HG03064 (cell line): ENCODE results near the gene MED16.
"Not testable (repeated sequence)": the region's sequence is repeated elsewhere in the genome, so short reads cannot be mapped to it uniquely, and the experiment has no call there.

Experiments used
- ATAC-seq: cut with Tn5 transposase; IDR thresholded peaks from one replicate; pipeline ENCODE4 v1.9.1; 2021; ENCODE audit warnings: low read depth; ENCODE audit not compliant: unreplicated experiment

Gene MED16

DNA sequence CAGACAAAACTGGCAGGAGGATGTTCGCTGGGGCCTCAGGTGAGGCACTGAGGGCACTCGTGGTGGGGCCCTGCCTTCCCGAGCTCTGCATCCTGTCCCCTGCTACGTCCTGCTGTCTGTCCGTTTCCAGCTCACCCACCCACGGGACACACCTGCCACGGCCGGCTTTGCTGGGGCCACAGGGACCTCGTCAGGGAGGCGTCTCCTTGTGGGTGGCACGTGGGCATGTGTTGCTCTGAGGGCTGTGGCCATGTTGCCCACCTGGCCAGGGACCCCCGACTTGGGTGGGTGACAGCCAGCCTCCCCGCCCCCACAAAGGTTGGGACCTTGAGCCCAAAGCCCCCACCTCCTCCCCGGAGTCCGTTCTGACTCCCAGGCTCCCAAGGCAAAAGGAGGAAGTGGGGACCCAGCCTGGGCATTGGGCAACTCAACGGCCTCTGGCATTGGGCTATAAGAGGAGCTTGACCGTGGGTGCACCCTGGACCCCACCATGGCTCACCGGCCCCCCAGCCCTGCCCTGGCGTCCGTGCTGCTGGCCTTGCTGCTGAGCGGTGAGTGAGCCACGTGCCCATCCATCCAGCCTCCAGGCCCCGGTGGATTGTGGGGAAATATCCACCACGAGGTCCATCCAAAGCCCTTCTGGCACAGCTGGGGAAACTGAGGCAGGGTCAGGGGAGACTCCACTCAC lies 52.3 kb downstream of the MED16 start, which contains the start of gene PRTN3:
PRTN3 (plus strand) TSS at position 481 of the 688 bp plus-strand sequence; CDS start at position 491, 10 bp downstream.
- no peak for ATAC-seq

DNA sequence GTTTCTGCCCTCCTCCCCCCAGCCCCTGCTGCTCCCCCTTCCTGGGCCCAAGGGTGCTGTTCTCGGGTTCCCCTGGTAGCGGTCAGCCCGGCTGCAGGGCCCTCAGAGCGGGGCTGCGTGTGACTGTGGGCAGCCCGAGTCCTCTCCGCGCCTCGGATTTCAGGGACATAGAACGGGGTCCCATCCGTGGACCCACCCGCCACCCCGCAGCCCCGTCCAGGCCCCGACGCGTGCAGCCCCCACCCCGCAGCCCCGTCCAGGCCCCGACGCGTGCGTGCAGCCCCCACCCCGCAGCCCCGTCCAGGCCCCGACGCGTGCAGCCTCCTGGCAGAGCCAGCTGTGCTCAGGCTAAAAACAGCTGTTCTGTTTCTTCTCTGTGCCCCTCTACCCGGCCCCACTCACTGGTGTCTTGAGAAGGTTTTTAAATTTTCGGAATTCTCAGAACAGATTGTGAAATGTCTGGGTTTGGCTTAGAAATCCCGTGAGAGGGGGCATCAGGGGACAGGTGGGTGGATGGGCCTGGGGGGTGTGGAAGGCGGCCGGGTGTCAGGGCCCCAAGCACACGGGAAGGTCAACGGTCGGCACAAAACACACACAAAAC lies 57.7 kb downstream of the MED16 start:
- ATAC-seq = no peak

DNA sequence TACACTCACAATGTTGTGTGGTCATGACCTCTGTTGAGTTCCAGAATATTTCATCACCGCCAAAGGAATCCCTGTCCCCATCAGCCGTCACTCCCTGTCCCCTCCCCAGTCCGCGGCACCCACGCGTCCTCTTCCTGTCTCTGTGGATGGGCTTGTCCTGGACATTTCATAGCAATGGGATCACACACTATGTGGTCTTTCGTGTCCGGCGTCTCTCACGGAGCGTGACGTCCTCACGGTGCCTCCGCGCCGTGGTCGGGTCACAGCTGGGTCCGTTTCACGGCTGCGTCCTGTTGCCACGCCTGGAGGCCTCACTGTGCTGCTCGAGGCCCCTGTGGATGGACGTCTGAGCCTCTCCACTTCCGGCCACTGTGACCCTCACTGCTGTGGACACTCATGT lies 58.8 kb downstream of the MED16 start:
- no peak for ATAC-seq

DNA sequence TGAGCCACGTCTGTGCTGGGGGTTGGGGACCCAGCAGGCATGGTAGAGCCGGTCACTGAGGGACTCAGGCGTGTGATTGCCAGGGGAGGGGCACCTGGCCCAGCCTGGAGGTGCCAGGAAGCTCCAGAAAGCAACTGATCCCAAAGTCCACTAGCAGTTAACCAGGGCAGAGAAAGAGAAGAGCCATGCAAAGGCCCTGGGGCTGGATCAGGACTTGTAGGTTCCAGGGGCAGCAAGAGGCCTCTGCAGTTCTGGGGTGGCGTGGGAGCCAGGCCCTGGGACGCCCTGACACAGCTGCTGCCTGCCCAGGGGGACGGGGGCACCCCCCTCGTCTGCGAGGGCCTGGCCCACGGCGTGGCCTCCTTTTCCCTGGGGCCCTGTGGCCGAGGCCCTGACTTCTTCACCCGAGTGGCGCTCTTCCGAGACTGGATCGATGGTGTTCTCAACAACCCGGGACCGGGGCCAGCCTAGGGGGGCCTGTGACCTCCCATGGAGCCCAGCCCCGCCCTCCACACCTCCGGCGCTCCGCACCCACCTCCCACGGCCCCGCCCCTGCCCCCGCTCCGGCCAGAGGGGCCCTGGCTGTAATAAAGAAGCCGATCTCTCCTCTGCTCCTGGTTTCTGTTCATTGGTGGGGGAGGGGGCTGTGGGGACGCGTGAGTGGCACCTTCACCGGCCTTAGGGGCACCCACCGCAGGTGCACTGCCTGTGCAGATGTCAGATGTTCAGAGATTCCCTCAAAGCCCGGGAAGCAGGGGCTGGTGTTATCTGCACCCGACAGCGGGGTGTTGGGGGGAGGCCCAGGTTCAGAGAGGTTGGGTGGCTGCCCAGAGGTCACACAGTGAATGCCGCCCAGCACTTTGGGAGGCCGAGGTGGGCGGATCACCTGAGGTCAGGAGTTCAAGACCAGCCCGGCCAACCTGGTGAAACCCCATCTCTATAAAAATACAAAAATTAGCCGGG lies 61.3 kb downstream of the MED16 start:
- ATAC-seq = no peak

DNA sequence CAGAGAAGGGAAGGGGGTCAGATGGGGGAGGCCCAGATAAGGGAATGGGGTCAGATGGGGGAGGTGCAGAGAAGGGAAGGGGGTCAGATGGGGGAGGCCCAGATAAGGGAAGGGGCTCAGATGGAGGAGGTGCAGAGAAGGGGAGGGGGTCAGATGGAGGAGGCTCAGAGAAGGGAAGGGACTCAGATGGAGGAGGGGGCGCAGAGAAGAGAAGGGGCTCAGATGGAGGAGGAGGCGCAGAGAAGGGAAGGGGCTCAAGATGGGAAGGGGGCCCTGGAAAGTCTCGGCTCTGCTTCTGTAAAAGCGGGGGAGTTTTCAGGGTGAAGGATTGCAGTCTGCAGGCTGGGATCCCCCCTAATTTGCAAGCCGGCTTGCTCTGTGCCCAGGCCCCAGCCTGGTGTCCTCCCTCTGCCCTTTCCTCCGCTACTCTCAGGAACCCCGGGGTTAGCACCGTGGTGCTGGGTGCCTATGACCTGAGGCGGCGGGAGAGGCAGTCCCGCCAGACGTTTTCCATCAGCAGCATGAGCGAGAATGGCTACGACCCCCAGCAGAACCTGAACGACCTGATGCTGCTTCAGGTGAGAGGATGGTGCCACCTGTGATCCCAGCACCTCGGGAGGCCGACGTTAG lies 63.7 kb downstream of the MED16 start:
- no peak for ATAC-seq

DNA sequence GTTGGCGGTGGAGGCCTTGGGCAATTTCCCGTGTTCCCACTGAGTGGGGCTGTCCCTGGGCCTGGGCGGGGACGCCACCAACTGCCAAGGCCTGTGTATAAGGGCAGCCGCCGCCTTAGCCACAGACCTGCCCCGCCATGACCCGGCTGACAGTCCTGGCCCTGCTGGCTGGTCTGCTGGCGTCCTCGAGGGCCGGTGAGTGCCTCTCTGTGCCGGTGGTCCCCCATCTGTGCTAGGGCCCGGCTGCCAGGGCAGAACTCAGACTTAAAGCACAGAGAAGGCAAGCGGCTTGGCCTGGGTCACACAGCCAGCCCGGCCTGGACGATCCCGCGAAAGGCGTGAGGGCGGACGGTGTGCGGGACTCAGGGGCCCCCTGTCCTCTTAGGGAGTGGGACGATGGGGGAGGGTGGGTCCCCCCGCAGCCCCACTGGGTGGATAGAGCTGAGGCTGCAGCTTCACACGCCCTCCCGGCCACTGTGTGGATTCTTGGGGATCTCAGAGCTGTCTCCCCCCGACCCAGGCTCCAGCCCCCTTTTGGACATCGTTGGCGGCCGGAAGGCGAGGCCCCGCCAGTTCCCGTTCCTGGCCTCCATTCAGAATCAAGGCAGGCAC lies 65.2 kb downstream of the MED16 start, which contains the start of gene AZU1:
AZU1 (plus strand) TSS at position 128 of the 612 bp plus-strand sequence; CDS start at position 138, 10 bp downstream.
- ATAC-seq = no peak

DNA sequence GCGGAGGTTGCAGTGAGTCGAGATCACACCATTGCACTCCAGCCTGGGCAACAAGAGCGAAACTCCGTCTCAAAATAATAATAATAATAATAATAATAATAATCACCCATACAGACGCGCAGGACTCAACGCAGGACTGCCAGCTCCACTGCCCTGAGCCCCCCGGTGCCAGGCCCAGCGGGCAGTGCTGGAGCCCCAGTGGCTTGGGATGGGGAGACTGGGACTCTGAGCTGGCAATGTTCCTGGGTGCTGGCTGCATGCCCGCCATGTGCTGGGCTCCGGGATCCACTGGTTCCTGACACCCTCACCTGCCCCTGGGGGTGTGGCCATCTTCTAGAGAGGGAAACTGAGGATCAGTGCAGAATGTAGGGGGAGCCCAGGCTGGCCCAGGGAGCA lies 65.7 kb downstream of the MED16 start:
- no peak for ATAC-seq

DNA sequence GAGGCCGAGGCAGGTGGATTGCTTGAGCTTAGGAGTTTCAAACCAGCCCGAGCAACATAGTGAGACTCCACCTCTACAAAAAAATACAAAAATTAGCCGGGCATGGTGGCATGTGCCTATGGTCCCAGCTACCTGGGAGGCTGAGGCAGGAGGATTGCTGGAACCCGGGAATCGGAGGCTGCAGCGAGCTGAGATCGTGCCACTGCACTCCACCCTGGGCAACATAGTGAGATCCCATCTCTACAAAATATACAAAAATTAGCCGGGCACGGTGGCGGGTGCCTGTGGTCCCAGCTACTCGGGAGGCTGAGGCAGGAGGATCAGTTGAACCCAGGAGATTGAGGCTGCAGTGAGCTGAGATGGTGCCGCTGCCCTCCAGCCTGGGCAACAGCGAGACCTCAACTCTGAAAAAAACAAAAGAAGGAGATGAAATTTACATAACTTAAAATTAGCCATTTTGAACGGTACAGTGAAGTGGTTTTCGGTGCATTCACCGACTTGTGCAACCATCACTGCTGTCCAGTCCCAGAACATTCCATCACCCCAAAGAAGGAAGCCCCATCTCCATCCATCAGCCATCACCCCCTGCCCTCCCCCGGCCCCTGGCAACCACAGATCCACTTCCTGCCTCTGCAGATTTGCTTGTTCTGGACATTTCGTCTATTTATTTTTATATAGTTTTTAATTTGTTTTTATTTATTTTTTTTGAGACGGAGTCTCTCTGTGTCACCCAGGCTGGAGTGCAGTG lies 66.9 kb downstream of the MED16 start:
- ATAC-seq = no peak

DNA sequence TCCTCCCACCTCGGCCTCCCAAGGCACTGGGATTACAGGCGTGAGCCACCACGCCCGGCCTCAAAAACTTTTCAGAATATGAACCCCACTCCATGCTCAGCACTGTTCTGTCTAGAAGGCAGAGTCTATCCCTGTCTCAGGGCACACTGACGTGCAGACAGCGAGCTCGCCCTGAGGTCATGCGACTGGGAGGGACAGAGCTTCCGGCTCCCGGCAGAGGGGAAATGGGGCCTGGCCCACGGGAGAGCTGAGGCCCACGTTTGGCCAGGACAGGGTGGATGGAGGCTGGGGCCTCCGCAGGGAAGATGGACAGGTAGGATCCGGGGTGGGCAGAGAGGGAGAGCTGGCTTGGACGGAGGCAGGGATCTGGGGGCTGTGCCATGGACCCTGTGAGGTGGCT lies 68.1 kb downstream of the MED16 start:
- ATAC-seq = no peak

DNA sequence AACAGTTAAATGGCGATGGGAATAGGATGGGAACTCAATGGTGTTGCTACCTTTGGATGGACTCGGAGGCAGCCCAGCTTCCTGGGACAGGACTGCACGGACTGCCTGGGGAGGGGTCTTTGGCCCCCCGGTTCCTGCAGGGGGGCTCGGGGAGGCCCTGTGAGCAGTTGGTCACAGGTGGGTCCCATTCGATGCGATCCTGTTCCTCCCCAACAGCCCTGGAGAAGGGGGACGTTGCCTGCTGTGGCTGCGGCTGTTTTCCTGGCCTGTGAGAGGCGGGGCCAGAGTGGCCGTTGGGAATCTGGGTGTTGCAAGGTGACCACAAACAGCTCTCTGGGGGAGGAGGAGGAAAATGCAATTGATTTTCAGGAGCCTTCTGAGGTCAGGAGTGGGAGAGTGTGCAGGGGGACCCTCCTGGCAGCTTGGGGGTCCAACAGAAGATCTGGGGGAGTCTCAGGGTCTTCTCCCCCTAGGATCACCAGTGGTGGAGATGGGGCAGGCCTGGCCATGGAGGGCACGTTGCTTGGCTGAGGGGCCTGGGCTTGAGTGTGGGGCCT lies 69.3 kb downstream of the MED16 start:
- ATAC-seq = no peak

DNA sequence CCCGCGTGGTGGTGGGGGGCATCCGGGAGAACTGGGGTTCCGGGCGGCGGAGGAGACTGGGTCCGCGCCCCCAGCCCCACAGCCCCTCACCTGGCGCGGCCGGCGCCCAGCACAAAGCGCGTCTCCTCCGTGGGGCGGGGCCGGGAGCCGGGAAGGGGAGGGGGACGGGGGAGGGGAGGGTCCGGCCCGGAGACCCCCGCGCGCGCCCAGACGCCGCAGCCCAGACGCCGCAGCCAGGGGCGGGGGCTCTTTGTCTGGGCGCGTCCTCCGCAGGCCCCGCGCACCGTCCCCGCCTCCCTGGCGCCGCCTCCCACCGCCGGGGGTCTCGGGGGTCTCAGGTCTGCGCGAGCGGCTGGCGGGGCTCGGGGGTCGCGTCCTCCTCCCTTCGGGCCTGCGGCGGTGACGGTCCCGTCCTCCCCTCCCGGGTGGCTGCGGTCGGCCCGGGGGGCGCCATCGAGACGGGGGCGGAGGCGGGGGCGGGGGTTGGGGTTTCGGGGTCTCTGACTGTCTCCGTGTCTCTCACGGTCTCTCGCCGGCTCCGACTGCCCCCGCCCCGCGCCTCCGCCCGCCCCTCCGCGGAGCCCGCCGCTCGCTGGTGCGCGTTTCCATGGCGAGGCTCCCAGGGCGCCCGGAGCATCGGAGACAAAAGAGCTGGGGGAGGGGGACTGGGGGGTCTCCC lies 71.0 kb downstream of the MED16 start, which contains the start of gene PLPPR3:
PLPPR3 (minus strand) TSS at position 131 of the 679 bp plus-strand sequence. CDS start 396 bp downstream, outside the sequence.
- ATAC-seq = no peak

DNA sequence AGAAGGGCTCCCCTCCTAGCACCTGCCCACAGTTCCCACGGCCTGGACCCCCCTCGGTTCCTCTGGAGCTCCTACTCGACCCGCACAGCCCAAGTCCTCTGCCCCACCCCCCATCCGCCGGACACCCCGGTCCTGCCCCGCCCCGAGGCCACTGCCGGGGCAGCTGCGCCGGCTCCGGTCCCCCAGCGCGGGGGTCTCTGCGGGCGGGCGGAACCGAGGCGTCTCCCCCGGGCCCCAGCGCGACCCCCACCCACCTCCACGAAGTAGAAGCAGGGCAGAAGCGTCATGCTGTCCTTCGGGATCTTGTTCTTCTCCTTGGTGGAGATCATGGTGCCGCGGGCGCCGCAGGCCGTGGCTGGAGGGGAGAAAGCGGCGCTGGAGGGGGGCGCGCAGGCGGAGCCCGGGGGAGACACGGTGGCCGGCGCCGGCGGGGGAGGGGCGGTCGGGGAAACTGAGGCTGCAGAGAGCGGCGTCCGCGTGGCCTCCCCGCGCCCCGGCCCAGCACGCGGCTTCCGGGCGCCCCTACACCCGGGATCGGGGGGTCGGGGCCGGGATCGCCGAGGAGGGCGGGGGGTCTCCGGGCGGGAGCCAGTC lies 71.7 kb downstream of the MED16 start:
- ATAC-seq = no peak

DNA sequence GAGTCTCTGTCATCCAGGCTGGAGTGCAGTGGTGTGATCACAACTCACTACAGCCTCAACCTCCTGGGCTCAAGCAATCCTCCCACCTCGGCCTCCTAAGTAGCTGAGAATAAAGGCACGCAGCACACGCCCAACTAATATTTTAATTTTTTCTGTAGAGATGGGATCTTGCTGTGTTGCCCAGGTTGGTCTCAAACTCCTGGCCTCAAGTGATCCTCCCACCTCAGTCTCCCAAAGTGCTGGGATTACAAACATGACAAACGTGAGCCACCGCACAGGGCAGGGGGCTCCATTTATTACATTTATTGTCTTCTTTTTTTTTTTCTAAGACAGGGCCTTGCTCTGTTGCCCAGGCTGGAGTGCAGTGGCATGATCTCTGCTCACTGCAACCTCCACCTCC lies 72.8 kb downstream of the MED16 start:
- not testable (repeated sequence) for ATAC-seq
